ENCODE data around the gene TMEM219.

GRCh38 chr16:29992344-29992967, 30.6 kb downstream of the TMEM219 start:
- TF ChIP-seq POLR2A (IDR thresholded peaks at IDR 0.05; ENCODE audit: low read length) (no peak), GATA1 (IDR thresholded peaks at IDR 0.05; ENCODE audit: low read depth, low read length) (no peak)

All from erythroblast (primary cell).